IPS-20b (cell line): ENCODE results near the gene GLIPR1L1.

ENCODE experiments used
- H3K27ac ChIP-seq: one replicate; pipeline ENCODE4 v1.5.1; 2013; ENCODE audit warnings: low read length
- H3K27me3 ChIP-seq: 2 replicates; pipeline ENCODE4 v1.6.1; 2013; ENCODE audit warnings: mild to moderate bottlenecking, low read length, inconsistent platforms; ENCODE audit not compliant: insufficient read depth
- H3K36me3 ChIP-seq: 2 replicates; pipeline ENCODE4 v1.6.1; 2013; ENCODE audit warnings: low read depth, mild to moderate bottlenecking, inconsistent platforms, low read length, moderate library complexity; ENCODE audit not compliant: insufficient read depth
- H3K4me1 ChIP-seq: 2 replicates; pipeline ENCODE4 v1.6.1; 2013; ENCODE audit warnings: mild to moderate bottlenecking, control low read depth, inconsistent platforms, low read length, moderate library complexity; ENCODE audit not compliant: insufficient read depth
- H3K4me3 ChIP-seq: 2 replicates; pipeline ENCODE4 v1.5.1; 2013; ENCODE audit warnings: mild to moderate bottlenecking, low read length, inconsistent platforms
- H3K9ac ChIP-seq: 2 replicates; pipeline ENCODE4 v1.6.1; 2013; ENCODE audit warnings: low read depth, mild to moderate bottlenecking, inconsistent platforms, low read length, moderate library complexity
- H3K9me3 ChIP-seq: 2 replicates; pipeline ENCODE4 v1.6.1; 2013; ENCODE audit warnings: mild to moderate bottlenecking, low read depth, low read length, inconsistent platforms; ENCODE audit not compliant: insufficient read depth

The GLIPR1L1 gene

DNA sequence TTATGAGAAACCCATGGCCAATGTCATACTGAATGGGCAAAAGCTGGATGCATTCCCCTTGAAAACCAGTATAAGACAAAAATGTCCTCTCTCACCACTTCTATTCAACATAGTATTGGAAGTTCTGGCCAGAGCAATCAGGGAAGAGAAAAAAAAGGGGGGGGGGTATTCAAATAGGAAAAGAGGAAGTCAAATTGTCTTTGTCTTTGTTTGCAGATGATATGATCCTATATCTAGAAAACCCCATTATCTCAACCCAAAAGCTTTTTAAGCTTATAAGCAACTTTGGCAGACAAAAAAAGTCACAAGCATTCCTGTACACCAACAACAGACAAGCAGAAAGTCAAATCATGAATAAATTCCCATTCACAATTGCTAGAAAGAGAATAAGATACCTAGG, 19.5 kb downstream of the GLIPR1L1 start:
- Histone ChIP-seq H3K9me3 (0 out of 2 replicates have a peak, but pooled peaks cover 4% of the 10 kb centered on the region), H3K9ac (no peak overlapping the region), H3K27me3 (no peaks in the 10 kb centered on the region), H3K36me3 (no peaks in the 10 kb centered on the region), H3K27ac (no peak overlapping the region), H3K4me3 (no peak overlapping the region), H3K4me1 (no peaks in the 10 kb centered on the region)

DNA sequence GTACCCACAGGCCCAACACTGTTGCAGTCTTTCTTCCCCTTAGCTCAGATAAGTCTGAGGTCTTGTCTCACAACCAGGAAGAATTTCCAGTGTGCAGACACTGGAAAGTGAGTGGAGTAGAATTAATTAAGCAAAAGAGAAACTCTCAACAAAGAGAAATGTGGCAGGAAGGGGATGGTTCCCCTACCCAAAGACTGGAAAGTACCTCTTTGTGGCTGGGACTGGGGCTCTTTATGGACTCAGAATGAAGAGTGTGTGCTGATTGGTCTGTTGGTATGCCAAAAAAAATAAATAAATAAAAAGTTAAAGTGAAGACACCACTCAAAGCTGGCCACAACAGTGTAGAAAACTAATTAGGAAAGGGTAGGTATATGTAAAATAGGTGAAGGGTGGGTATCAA, 26.4 kb downstream of the GLIPR1L1 start:
- H3K9ac ChIP-seq: no peak overlapping the region
- H3K9me3 ChIP-seq: no peaks in the 10 kb centered on the region; the same call in 1 of the 2 replicates
- H3K36me3 ChIP-seq: no peaks in the 10 kb centered on the region
- peaks cover 10% of the 10 kb centered on the region for H3K4me1 ChIP-seq
- H3K27me3 ChIP-seq: no peaks in the 10 kb centered on the region
- H3K4me3 ChIP-seq: no peak overlapping the region
- H3K27ac ChIP-seq: no peak overlapping the region

DNA sequence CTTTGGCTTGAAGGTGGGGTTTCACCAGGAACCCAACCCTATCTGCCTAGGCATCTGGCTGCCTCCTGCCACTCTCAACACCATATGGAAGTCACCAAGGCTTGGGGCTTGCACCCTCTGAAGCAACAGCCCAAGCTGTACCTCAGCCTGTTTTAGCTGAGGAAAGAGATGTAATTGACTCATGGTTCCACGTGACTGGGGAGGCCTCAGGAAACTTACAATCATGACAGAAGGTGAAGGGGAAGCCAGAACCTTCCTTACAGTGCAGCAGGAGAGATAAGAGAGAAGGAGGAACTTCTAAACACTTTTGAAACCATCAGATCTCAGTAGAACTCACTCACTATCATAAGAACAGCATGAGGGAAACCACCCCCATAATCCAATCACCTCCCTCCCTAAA, 26.9 kb downstream of the GLIPR1L1 start:
- H3K4me1 ChIP-seq: peaks cover 15% of the 10 kb centered on the region
- no peaks in the 10 kb centered on the region; the same call in 1 of the 2 replicates for H3K9me3 ChIP-seq
- no peaks in the 10 kb centered on the region for H3K36me3 ChIP-seq
- no peak overlapping the region for H3K4me3 ChIP-seq
- no peak overlapping the region for H3K9ac ChIP-seq
- no peak overlapping the region for H3K27ac ChIP-seq
- no peaks in the 10 kb centered on the region for H3K27me3 ChIP-seq

DNA sequence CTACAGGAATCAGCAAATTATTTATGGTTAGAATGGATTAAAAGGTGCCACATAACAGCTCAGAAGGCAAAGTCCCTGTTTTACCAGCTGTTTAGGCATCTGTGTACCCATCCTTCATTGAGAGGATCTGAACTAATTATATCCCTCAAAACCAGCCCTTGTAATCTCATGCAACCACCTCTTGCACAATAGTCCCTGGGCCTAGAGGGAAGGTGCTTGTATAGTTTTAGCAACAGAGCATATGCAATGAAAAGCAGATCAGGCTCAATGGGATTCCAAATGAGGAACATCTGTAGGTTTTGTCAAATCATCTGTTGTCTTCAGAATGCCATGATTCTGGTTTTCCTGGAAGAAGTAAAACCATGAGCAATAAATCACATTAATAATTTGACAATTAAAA, 30.4 kb downstream of the GLIPR1L1 start:
- H3K27me3 ChIP-seq: no peaks in the 10 kb centered on the region
- H3K27ac ChIP-seq: no peak overlapping the region
- H3K4me1 ChIP-seq: peaks cover 15% of the 10 kb centered on the region
- H3K4me3 ChIP-seq: no peak overlapping the region
- H3K9me3 ChIP-seq: no peaks in the 10 kb centered on the region; the same call in 1 of the 2 replicates
- H3K9ac ChIP-seq: no peak overlapping the region
- no peaks in the 10 kb centered on the region for H3K36me3 ChIP-seq

DNA sequence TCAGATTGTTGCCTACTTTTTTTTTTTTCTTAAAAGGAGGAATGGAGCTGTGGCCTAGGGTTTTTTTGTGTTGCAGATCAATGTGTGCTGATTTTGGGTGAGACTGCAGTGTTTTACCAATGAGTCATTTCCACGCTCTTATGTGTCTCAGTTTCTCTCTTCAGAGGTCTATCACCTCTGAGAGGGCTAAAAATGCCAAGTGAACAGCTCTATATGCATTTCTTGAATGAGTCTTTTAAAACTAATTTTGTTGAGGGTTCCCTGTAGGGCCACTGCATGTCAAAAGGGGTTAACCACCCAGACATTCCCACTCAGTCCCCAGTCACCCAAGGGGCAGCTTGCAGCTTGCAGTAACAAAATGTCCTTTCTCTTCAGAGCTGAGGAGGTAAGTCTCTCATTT, 32.2 kb downstream of the GLIPR1L1 start:
- Histone ChIP-seq H3K27ac (no peak overlapping the region), H3K4me3 (peak overlapping the region; percentile 53), H3K4me1 (peaks cover 15% of the 10 kb centered on the region), H3K27me3 (no peaks in the 10 kb centered on the region), H3K9me3 (no peaks in the 10 kb centered on the region; the same call in 1 of the 2 replicates), H3K36me3 (no peaks in the 10 kb centered on the region), H3K9ac (no peak overlapping the region)

DNA sequence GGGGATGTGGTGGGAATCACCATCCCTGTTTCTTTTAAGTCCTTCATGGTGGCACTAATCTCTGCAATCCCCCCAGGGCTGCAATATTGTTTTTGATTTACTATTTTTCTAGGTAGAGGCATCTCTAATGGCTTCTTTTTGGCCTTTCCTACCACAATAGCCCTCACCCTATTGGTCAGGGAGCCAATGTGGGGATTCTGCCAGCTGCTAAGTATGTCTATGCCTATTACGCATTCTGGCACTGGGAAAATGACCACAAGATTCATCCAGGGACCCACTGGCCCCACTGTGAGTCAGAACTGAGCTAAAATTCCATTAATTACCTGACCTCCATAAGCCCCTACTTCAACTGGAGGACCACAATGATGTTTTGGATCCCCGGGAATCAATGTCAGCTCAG, 40.5 kb downstream of the GLIPR1L1 start:
- Histone ChIP-seq H3K4me1 (no peaks in the 10 kb centered on the region), H3K27ac (no peak overlapping the region), H3K9me3 (no peaks in the 10 kb centered on the region), H3K9ac (no peak overlapping the region), H3K27me3 (no peaks in the 10 kb centered on the region), H3K4me3 (no peak overlapping the region), H3K36me3 (no peaks in the 10 kb centered on the region)

DNA sequence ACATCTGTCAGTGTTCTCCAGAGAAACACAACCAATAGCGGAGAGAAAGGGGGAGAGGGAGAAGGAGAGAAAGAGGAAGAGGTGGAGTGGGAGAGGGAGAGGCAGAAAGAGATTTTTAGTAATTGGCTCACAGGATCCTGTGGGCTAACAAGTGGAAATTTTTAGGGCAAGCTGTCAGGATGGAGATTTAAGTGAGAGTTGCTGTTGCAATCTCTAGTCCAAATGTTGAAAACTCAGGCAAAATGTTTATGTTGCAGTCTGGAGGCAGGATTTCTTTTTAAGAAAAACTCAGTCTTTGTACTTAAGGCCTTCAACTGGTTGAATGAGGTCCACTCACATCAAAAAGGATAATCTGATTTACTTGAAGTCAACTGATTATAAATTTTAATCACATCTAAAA, 43.9 kb downstream of the GLIPR1L1 start:
- Histone ChIP-seq H3K4me1 (no peaks in the 10 kb centered on the region), H3K27ac (no peak overlapping the region), H3K4me3 (no peak overlapping the region), H3K36me3 (no peaks in the 10 kb centered on the region), H3K27me3 (no peaks in the 10 kb centered on the region), H3K9ac (no peak overlapping the region), H3K9me3 (no peaks in the 10 kb centered on the region)

DNA sequence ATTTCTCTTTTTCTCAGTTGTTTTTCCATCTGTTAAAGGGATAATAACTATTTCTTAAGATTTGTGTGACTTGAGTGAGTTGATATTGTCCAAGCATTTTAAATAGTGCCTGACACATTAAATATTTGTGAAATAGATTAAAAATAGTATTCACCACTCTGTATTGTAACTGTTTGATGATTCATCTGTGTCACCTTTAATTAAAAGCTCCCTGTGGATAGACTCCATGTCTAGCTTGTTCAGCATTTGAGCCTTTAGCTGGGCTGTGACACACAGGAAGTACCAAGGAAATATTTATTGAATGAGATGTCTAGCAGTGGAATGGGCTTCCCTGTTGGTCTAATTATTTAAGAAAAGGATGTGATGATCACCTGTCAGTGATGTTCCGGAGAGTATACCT, 54.6 kb downstream of the GLIPR1L1 start:
- H3K9ac ChIP-seq: no peak overlapping the region
- no peaks in the 10 kb centered on the region for H3K36me3 ChIP-seq
- no peak overlapping the region for H3K4me3 ChIP-seq
- H3K4me1 ChIP-seq: peaks cover 2% of the 10 kb centered on the region; the same call in 1 of the 2 replicates
- no peaks in the 10 kb centered on the region for H3K27me3 ChIP-seq
- H3K27ac ChIP-seq: no peak overlapping the region
- H3K9me3 ChIP-seq: no peaks in the 10 kb centered on the region

DNA sequence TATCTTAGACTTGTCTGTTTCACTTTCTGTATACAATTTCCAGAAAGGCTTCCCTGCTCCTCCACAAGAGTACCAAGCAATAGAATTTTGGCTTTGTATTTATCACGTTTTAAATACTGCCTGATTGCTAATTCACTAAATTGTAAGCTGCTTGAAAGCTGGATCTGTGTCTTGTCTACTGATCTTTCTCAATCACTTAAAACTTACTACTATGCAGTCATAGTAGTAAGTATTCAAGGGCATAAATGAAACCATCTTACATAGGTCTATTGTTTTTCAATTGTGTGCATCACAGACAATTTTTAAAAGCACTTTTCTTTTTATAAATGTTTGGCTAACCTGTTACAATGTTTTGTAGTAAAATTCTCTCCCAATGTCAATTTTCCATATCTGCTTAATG, 55.2 kb downstream of the GLIPR1L1 start:
- Histone ChIP-seq H3K9ac (no peak overlapping the region), H3K4me3 (no peak overlapping the region), H3K27me3 (no peaks in the 10 kb centered on the region), H3K36me3 (no peaks in the 10 kb centered on the region), H3K27ac (no peak overlapping the region), H3K4me1 (peaks cover 2% of the 10 kb centered on the region; the same call in 1 of the 2 replicates), H3K9me3 (no peaks in the 10 kb centered on the region)

DNA sequence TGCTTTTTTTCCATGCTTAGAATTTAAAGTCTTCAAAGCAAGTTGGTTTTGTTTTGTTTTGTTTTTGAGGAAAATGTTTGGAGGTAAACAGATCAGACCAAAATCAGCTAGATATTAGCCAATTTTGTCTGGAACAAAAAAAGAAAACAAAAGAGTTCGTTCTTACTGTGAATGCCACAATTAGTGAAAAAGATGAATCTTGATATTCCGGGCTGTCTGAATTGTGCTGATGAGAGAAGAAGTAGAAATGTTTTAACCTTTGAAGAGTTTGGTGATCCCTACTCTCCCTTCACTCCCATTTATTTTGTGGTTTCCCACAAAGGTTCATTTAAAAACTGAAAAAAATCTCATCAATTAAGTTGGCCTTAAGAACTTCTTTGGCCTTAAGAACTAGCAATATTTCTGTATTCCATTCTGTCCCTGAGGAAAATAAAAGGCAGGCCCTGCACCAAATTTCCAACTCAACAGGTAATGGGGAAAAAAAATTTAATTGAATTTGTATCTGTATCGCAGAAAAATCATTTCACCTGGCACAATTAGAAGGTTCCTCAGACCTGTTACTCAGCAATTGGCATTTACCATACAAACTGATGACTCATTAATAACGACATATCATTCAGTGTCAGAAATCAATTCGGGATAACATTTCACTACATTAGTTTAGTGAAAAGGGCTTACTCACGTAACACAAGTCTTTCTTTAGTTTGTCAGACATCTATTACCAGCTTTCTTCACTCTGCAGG, 55.9 kb downstream of the GLIPR1L1 start:
- Histone ChIP-seq H3K9ac (peak overlapping the region; percentile 32; the same call in 1 of the 2 replicates), H3K27ac (no peak overlapping the region), H3K4me3 (peak overlapping the region; percentile 63)

DNA sequence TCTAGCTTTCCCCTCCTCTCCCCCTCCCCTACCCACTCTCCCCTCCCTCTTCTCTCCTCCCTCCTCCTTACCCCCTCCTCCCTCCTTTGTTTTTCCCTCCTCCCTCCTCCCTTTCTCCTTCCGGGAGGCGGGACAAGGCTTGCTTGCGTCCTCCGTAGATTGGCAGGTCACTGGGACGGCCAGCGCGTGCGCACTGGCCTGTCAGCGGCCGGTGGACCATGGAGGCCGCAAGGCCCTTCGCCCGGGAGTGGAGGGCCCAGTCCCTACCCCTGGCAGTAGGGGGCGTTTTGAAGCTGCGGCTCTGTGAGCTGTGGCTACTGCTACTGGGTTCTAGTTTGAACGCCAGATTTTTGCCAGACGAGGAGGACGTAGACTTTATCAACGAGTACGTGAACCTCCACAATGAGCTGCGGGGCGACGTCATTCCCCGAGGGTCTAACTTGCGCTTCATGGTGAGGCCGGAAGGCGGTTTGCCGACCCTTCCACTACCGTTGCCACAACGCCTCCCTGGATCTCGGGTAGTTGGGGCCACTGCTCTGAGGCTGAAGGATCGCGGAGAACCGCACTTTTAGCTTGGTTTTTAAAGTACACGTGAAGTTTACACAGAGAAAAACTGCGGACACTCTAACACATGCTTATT, 56.5 kb downstream of the GLIPR1L1 start, which contains the start of gene GLIPR1L2:
Gene GLIPR1L2, plus strand, starts transcription at position 191 of the 640 bp plus-strand sequence. Its CDS starts 28 bp downstream, at position 219.
- Histone ChIP-seq H3K9me3 (no peaks in the 10 kb centered on the region), H3K27me3 (no peaks in the 10 kb centered on the region), H3K4me3 (peak within 1 kb of the TSS; percentile 73), H3K4me1 (peaks cover 2% of the 10 kb centered on the region; the same call in 1 of the 2 replicates), H3K9ac (peak within 1 kb of the TSS; percentile 73; the same call in 1 of the 2 replicates), H3K27ac (no peak within 1 kb of the TSS), H3K36me3 (no peaks in the 10 kb centered on the region)

More for the DNA sequence above, 55.9 kb downstream of the GLIPR1L1 start:
- Histone ChIP-seq H3K4me1 (peaks cover 2% of the 10 kb centered on the region; the same call in 1 of the 2 replicates), H3K36me3 (no peaks in the 10 kb centered on the region), H3K9me3 (no peaks in the 10 kb centered on the region), H3K27me3 (no peaks in the 10 kb centered on the region)

DNA sequence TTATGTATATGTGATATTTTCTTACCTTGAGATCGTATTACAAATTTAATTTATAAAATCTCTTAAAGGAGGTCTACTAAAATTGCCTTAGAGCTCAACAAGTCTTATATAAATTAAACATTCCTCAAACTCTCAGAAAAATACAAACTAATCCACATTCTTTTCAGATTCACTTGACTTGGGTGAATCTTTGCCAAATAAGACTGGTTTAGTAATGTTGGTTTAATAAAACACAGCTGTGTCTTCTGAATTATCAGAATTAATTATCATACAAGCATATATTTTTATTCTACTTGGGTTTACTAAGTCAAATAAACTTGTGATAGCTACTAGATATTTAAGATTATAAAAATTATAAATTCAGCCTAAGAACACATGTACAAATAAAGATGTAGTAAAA, 69.8 kb downstream of the GLIPR1L1 start:
- Histone ChIP-seq H3K4me3 (no peak overlapping the region), H3K27ac (no peak overlapping the region), H3K9me3 (no peaks in the 10 kb centered on the region), H3K9ac (no peak overlapping the region), H3K36me3 (no peaks in the 10 kb centered on the region), H3K27me3 (no peaks in the 10 kb centered on the region), H3K4me1 (no peaks in the 10 kb centered on the region; the same call in 1 of the 2 replicates)
